Gastrocnemius medialis (tissue), 4 donors: ENCODE results near the gene MAST4. TPM values are rescaled to one million over a fixed set of nuclear protein-coding genes. Genes with fewer than 3 reads are reported as not detected.

ENCODE experiments used
- ATAC-seq, 2 donors: fragments of 150-250 bp; one replicate each; pipeline ENCODE4 v1.9.1; 2016
- DNase-seq, 2 donors: peaks; one replicate each; pipeline ENCODE4 v3.0.0-alpha.2; 2019
- H3K27ac ChIP-seq, 4 donors: fragments of 200-600 bp; sonication (generic); 1 replicate in 1 of 4; 2 replicates in 3 of 4; pipeline ENCODE4 v1.5.1; 2016 to 2018; ENCODE audit warnings: mild to moderate bottlenecking in 2 of 4, moderate library complexity in 1 of 4
- H3K27me3 ChIP-seq, 3 donors: fragments of 200-600 bp; sonication (generic) in 2 of 3; 1 replicate in 1 of 3; 2 replicates in 2 of 3; pipeline versions ENCODE4 v1.5.1 to v1.6.0; 2016 to 2019; ENCODE audit warnings: mild to moderate bottlenecking in 1 of 3, moderate library complexity in 1 of 3
- H3K36me3 ChIP-seq, 2 donors: fragments of 200-600 bp; sonication (generic) in 1 of 2; one replicate each; pipeline ENCODE4 v1.5.1; 2017 to 2018
- H3K4me1 ChIP-seq, 2 donors: fragments of 200-600 bp; sonication (generic) in 1 of 2; one replicate each; pipeline ENCODE4 v1.5.1; 2016 to 2017; ENCODE audit warnings: mild to moderate bottlenecking in 2 of 2
- H3K4me3 ChIP-seq, 4 donors: fragments of 200-600 bp; sonication (generic) in 3 of 4; 1 replicate in 1 of 4; 2 replicates in 3 of 4; pipeline ENCODE4 v1.5.1; 2016 to 2019; ENCODE audit warnings: mild to moderate bottlenecking in 2 of 4
- H3K9me3 ChIP-seq, 3 donors: fragments of 200-600 bp; sonication (generic) in 2 of 3; 1 replicate in 1 of 3; 2 replicates in 2 of 3; pipeline ENCODE4 v1.5.1; 2016 to 2019
- CTCF ChIP-seq, 5 experiments: fragments of 450-650 bp in 3 of 5; fragments of 200-600 bp in 2 of 5; sonication (generic) in 2 of 5; IDR thresholded peaks in 4 of 5; conservative IDR thresholded peaks in 1 of 5; 1 replicate in 4 of 5; 2 replicates in 1 of 5; pipeline ENCODE4 v1.5.1; 2016 to 2019; ENCODE audit warnings: antibody characterized with exemption in 5 of 5, mild to moderate bottlenecking in 3 of 5, moderate library complexity in 3 of 5
- POLR2A ChIP-seq, 2 donors: fragments of 450-650 bp; IDR thresholded peaks; one replicate each; pipeline ENCODE4 v1.6.1; 2017; ENCODE audit warnings: antibody characterized with exemption in 2 of 2, mild to moderate bottlenecking in 2 of 2, moderate library complexity in 2 of 2
- in situ Hi-C, 4 donors: fragments of 200-750 bp; cut with MboI; loops; one replicate each; pipeline versions ENCODE4 v1.15.0 to v1.8.0; 2017; ENCODE audit warnings: low sequenced_read_pairs in 4 of 4
- intact Hi-C: fragments of 100-400 bp; cut with DNase I; formaldehyde crosslinking; loops from one replicate; pipeline ENCODE4 v1.15.1; 2023; ENCODE audit warnings: low total_unique reads
- total RNA-seq, 4 donors: library from RNA; depleted of rRNA; stranded (reverse); fragments of >200 nt; gene quantifications; one replicate each; pipeline versions ENCODE4 v1.1.0 to v1.2.3, GENCODE V29; 2016

Gene MAST4
- total RNA-seq, 4 donors from 2014 or later: 24.1 to 42.0 (median 38.5) TPM

- Histone ChIP-seq H3K4me1 (no peaks in the 10 kb centered on the region), H3K9me3 (no peaks in the 10 kb centered on the region), H3K36me3 (no peaks in the 10 kb centered on the region), H3K4me3 (no peak overlapping the region), H3K27ac (no peak overlapping the region), H3K27me3 (no peaks in the 10 kb centered on the region)
- no peak for DNase-seq
- ATAC-seq: no peak
- intact Hi-C loops: no loop called here
- in situ Hi-C loops: no loop called here
- TF ChIP-seq POLR2A (IDR thresholded peaks at IDR 0.05) (no peak), CTCF (IDR thresholded peaks at IDR 0.05 in 4 of 5, conservative IDR thresholded peaks at IDR 0.05 in 1 of 5) (no peak)
Observed at GRCh38 chr5:66922881-66923280, 326.7 kb downstream of the MAST4 start.

- in situ Hi-C loops: no loop called here
- TF ChIP-seq POLR2A (IDR thresholded peaks at IDR 0.05) (no peak), CTCF (IDR thresholded peaks at IDR 0.05 in 4 of 5, conservative IDR thresholded peaks at IDR 0.05 in 1 of 5) (no peak)
- no peaks in the 10 kb centered on the region for H3K9me3 ChIP-seq
Observed at GRCh38 chr5:66923457-66923856, 327.3 kb downstream of the MAST4 start.

GRCh38 chr5:66923922-66924321 lies 327.7 kb downstream of the MAST4 start:
- Histone ChIP-seq H3K27me3 (no peaks in the 10 kb centered on the region), H3K36me3 (no peaks in the 10 kb centered on the region), H3K27ac (no peak overlapping the region), H3K4me1 (no peaks in the 10 kb centered on the region), H3K9me3 (no peaks in the 10 kb centered on the region), H3K4me3 (no peak overlapping the region)
- ATAC-seq: no peak
- in situ Hi-C loops (no loop called here), intact Hi-C loops (no loop called here)
- DNase-seq: no peak
- TF ChIP-seq CTCF (IDR thresholded peaks at IDR 0.05 in 4 of 5, conservative IDR thresholded peaks at IDR 0.05 in 1 of 5): no peak
- no peak for TF ChIP-seq POLR2A (IDR thresholded peaks at IDR 0.05)

More at GRCh38 chr5:66923457-66923856, 327.3 kb downstream of the MAST4 start:
- H3K27ac ChIP-seq: no peak overlapping the region
- DNase-seq: no peak
- no peak overlapping the region for H3K4me3 ChIP-seq
- H3K36me3 ChIP-seq: no peaks in the 10 kb centered on the region
- no peaks in the 10 kb centered on the region for H3K27me3 ChIP-seq
- intact Hi-C loops: no loop called here
- no peak for ATAC-seq
- H3K4me1 ChIP-seq: no peaks in the 10 kb centered on the region

DNA sequence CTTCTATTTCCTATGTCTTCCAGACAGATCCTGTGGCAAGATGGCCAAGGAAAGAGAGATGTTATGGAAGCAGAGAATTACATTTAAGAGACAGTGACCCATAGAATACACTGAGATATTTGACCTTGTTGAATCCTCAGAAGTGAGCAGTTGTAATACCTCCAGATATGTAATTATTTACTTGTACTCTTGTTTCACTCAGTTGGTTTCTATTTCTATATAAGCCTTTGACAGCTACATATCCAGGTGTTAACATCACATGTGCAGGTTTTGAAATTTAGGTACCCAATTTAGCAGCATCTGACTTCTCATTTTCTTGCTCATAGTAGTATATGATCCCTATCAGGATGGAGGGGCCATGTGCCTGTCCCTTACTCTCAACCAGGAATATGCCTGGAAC lies 330.9 kb downstream of the MAST4 start:
- H3K9me3 ChIP-seq: no peaks in the 10 kb centered on the region
- H3K4me1 ChIP-seq: no peaks in the 10 kb centered on the region
- no peak overlapping the region for H3K4me3 ChIP-seq
- in situ Hi-C loops: no loop called here
- TF ChIP-seq CTCF (IDR thresholded peaks at IDR 0.05 in 4 of 5, conservative IDR thresholded peaks at IDR 0.05 in 1 of 5) (no peak), POLR2A (IDR thresholded peaks at IDR 0.05) (no peak)
- DNase-seq (no peak), ATAC-seq (no peak)
- no peaks in the 10 kb centered on the region for H3K36me3 ChIP-seq
- intact Hi-C loops: loop anchor here (5.0 kb wide), 1 partner anchor 595 kb away; no protein-coding TSS in a partner anchor
- no peaks in the 10 kb centered on the region for H3K27me3 ChIP-seq
- no peak overlapping the region for H3K27ac ChIP-seq

DNA sequence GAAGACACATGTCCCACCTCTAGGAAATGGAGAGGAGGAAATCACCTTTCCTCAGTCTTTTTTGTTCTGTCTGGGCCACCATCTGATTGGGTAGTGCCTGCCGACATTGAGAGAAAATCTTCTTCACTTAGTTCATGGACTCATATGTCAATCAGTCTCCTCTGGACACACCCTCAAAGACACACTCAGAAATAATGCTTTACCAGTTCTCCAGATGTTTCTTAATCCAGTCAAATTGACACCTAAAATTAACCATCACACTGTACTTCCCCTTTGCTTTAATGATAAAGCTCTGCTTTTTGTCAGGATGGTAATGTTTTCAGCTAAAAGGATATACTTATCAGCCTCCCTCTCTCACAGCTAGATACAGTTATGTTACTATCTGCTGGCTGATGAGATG lies 333.1 kb downstream of the MAST4 start:
- H3K4me3 ChIP-seq: no peak overlapping the region
- H3K36me3 ChIP-seq: no peaks in the 10 kb centered on the region
- ATAC-seq: no peak
- intact Hi-C loops: loop anchor here (5.0 kb wide), 1 partner anchor 593 kb away; no protein-coding TSS in a partner anchor
- no peaks in the 10 kb centered on the region for H3K4me1 ChIP-seq
- no peak overlapping the region for H3K27ac ChIP-seq
- no peak for DNase-seq
- H3K9me3 ChIP-seq: no peaks in the 10 kb centered on the region
- in situ Hi-C loops: no loop called here
- no peaks in the 10 kb centered on the region for H3K27me3 ChIP-seq
- TF ChIP-seq POLR2A (IDR thresholded peaks at IDR 0.05): no peak
- no peak for TF ChIP-seq CTCF (IDR thresholded peaks at IDR 0.05 in 4 of 5, conservative IDR thresholded peaks at IDR 0.05 in 1 of 5)
